ENCODE measurements around the gene GRIK4. TPM values are rescaled to one million over a fixed set of nuclear protein-coding genes. Genes with fewer than 3 reads are reported as not detected.

GRIK4 gene
- total RNA-seq, 2 experiments from 2014 or later = not detected

- intact Hi-C loops (cut with DNase I, micrococcal nuclease) = loop anchor here in 1 of 2 experiments (10.0 kb wide), 1 partner anchor 483 kb away; the partner anchor contains the start of gene ARHGEF12
- TF ChIP-seq CTCF (IDR thresholded peaks at IDR 0.05) = no peak
- Histone ChIP-seq H3K9me3 (ENCODE audit: control insufficient read depth in 1 of 2, insufficient read depth in 1 of 2, low read length in 2 of 2) (peaks cover 0 to 6% of the 10 kb centered on the region in 2 experiments), H3K4me1 (ENCODE audit: insufficient read depth, low read length) (no peaks in the 10 kb centered on the region), H3K4me3 (ENCODE audit: low read length) (no peak overlapping the region), H3K27ac (ENCODE audit: low read depth in 1 of 2, low read length in 2 of 2) (no peak overlapping the region), H3K36me3 (ENCODE audit: insufficient read depth, low read length) (no peaks in the 10 kb centered on the region), H3K27me3 (ENCODE audit: control insufficient read depth in 1 of 2, insufficient read depth in 2 of 2, low read length in 2 of 2) (no peaks in the 10 kb centered on the region)
- POLR2A ChIA-PET = no interaction called here
- DNase-seq (no peak), ATAC-seq (ENCODE audit: poor library complexity) (no peak)
- Mint-ChIP-seq H3K27ac (no peak overlapping the region), H3K36me3 (ENCODE audit: low read depth) (no peaks in the 10 kb centered on the region), H3K4me1 (ENCODE audit: low read depth) (no peaks in the 10 kb centered on the region), H3K4me3 (no peak overlapping the region), H3K9me3 (no peaks in the 10 kb centered on the region), H3K27me3 (peaks cover 32% of the 10 kb centered on the region)
- CTCF ChIA-PET = no interaction called here
Measured at GRCh38 chr11:120818097-120818496, 306.5 kb downstream of the GRIK4 start.

- no peaks in the 10 kb centered on the region for H3K36me3 Mint-ChIP-seq (ENCODE audit: low read depth)
- Histone ChIP-seq H3K4me3 (ENCODE audit: low read length) (no peak overlapping the region), H3K9me3 (ENCODE audit: control insufficient read depth in 1 of 2, insufficient read depth in 1 of 2, low read length in 2 of 2) (peaks cover 0 to 6% of the 10 kb centered on the region in 2 experiments), H3K27ac (ENCODE audit: low read depth in 1 of 2, low read length in 2 of 2) (no peak overlapping the region), H3K27me3 (ENCODE audit: control insufficient read depth in 1 of 2, insufficient read depth in 2 of 2, low read length in 2 of 2) (no peaks in the 10 kb centered on the region), H3K4me1 (ENCODE audit: insufficient read depth, low read length) (no peaks in the 10 kb centered on the region), H3K36me3 (ENCODE audit: insufficient read depth, low read length) (no peaks in the 10 kb centered on the region)
- CTCF ChIA-PET = no interaction called here
- peaks cover 32% of the 10 kb centered on the region for H3K27me3 Mint-ChIP-seq
- ATAC-seq (ENCODE audit: poor library complexity) (no peak), DNase-seq (no peak)
- H3K27ac Mint-ChIP-seq = no peak overlapping the region
- no peaks in the 10 kb centered on the region for H3K9me3 Mint-ChIP-seq
- intact Hi-C loops (cut with DNase I, micrococcal nuclease) = loop anchor here in 1 of 2 experiments (10.0 kb wide), 1 partner anchor 484 kb away; the partner anchor contains the start of gene ARHGEF12
- POLR2A ChIA-PET = no interaction called here
- no peaks in the 10 kb centered on the region for H3K4me1 Mint-ChIP-seq (ENCODE audit: low read depth)
- TF ChIP-seq CTCF (IDR thresholded peaks at IDR 0.05) = no peak
- H3K4me3 Mint-ChIP-seq = no peak overlapping the region
Measured at GRCh38 chr11:120819003-120819402, 307.5 kb downstream of the GRIK4 start.

GRCh38 chr11:120819437-120820365 is 308.2 kb downstream of the GRIK4 start:
- Mint-ChIP-seq H3K27me3 (peaks cover 32% of the 10 kb centered on the region), H3K9me3 (no peaks in the 10 kb centered on the region), H3K36me3 (ENCODE audit: low read depth) (no peaks in the 10 kb centered on the region), H3K4me3 (no peak overlapping the region), H3K27ac (no peak overlapping the region), H3K4me1 (ENCODE audit: low read depth) (no peaks in the 10 kb centered on the region)
- no peaks in the 10 kb centered on the region for H3K27me3 ChIP-seq (ENCODE audit: control insufficient read depth in 1 of 2, insufficient read depth in 2 of 2, low read length in 2 of 2)
- no peaks in the 10 kb centered on the region for H3K36me3 ChIP-seq (ENCODE audit: insufficient read depth, low read length)
- H3K4me3 ChIP-seq (ENCODE audit: low read length) = no peak overlapping the region
- H3K4me1 ChIP-seq (ENCODE audit: insufficient read depth, low read length) = no peaks in the 10 kb centered on the region
- no peak overlapping the region for H3K27ac ChIP-seq (ENCODE audit: low read depth in 1 of 2, low read length in 2 of 2)
- intact Hi-C loops (cut with DNase I, micrococcal nuclease) = loop anchor here in 1 of 2 experiments (10.0 kb wide), 1 partner anchor 485 kb away; the partner anchor contains the start of gene ARHGEF12
- TF ChIP-seq CTCF (IDR thresholded peaks at IDR 0.05) = no peak
- H3K9me3 ChIP-seq (ENCODE audit: control insufficient read depth in 1 of 2, insufficient read depth in 1 of 2, low read length in 2 of 2) = peaks cover 0 to 6% of the 10 kb centered on the region in 2 experiments
- ChIA-PET POLR2A (no interaction called here), CTCF (no interaction called here)
- DNase-seq (no peak), ATAC-seq (ENCODE audit: poor library complexity) (no peak)

Measured in CD4-positive, alpha-beta T cell (primary cell).